Rectal smooth muscle tissue (tissue), 1 donor: ENCODE measurements around the gene PCED1B.
"Not testable (repeated sequence)": the region's sequence is repeated elsewhere in the genome, so short reads cannot be mapped to it uniquely, and the experiment has no call there.

ENCODE experiments used
- H3K27ac ChIP-seq: one replicate; pipeline ENCODE4 v1.7.0; 2013; ENCODE audit warnings: low read depth, low read length, inconsistent platforms
- H3K27me3 ChIP-seq: one replicate; pipeline ENCODE4 v1.7.0; 2013; ENCODE audit warnings: low read length; ENCODE audit not compliant: control insufficient read depth, insufficient read depth
- H3K36me3 ChIP-seq: one replicate; pipeline ENCODE4 v1.7.0; 2013; ENCODE audit warnings: low read length; ENCODE audit not compliant: control insufficient read depth, insufficient read depth
- H3K4me1 ChIP-seq: one replicate; pipeline ENCODE4 v1.7.0; 2013; ENCODE audit warnings: low read length; ENCODE audit not compliant: control insufficient read depth, insufficient read depth
- H3K4me3 ChIP-seq: one replicate; pipeline ENCODE4 v1.7.0; 2013; ENCODE audit warnings: low read length
- H3K9ac ChIP-seq: one replicate; pipeline ENCODE4 v1.7.0; 2013; ENCODE audit warnings: low read length

PCED1B gene

GRCh38 chr12:47193066-47193465, 113.6 kb downstream of the PCED1B start:
- no peak overlapping the region for H3K27ac ChIP-seq
- H3K9ac ChIP-seq = no peak overlapping the region
- peaks cover 3% of the 10 kb centered on the region for H3K4me1 ChIP-seq
- no peak overlapping the region for H3K4me3 ChIP-seq
- H3K27me3 ChIP-seq = no peaks in the 10 kb centered on the region
- H3K36me3 ChIP-seq = no peaks in the 10 kb centered on the region

- H3K36me3 ChIP-seq = no peaks in the 10 kb centered on the region
- no peaks in the 10 kb centered on the region for H3K27me3 ChIP-seq
- H3K9ac ChIP-seq = no peak overlapping the region
- no peak overlapping the region for H3K27ac ChIP-seq
- no peak overlapping the region for H3K4me3 ChIP-seq
- H3K4me1 ChIP-seq = peaks cover 3% of the 10 kb centered on the region
Measured at GRCh38 chr12:47194501-47194900, 115.1 kb downstream of the PCED1B start.

DNA sequence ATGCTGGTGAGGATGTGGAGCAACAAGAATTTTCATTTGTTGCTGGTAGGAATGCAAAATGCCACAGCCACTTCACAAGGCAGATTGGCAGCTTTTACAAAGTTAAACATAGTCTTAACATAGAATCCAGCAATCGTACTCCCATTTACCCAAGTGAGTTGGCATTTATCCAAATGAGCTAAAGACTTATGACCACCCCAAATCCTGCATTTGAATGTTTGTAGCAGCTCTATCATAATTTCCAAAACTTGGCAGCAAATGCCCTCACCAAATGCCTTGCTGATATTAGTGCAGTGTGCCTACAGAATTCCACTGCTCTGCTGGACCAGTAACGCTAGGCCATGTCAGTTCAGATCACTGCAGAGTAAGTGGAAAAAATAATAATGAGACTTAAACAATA, 121.0 kb downstream of the PCED1B start:
- H3K9ac ChIP-seq = no peak overlapping the region
- H3K4me1 ChIP-seq = no peaks in the 10 kb centered on the region
- H3K27me3 ChIP-seq = no peaks in the 10 kb centered on the region
- H3K36me3 ChIP-seq = no peaks in the 10 kb centered on the region
- no peak overlapping the region for H3K4me3 ChIP-seq
- H3K27ac ChIP-seq = no peak overlapping the region

- not testable (repeated sequence) for H3K27me3 ChIP-seq, H3K36me3 ChIP-seq, H3K4me3 ChIP-seq, H3K9ac ChIP-seq, H3K27ac ChIP-seq, H3K4me1 ChIP-seq
Measured at GRCh38 chr12:47201190-47201589, 121.8 kb downstream of the PCED1B start.

- Histone ChIP-seq H3K36me3 (no peaks in the 10 kb centered on the region), H3K27me3 (no peaks in the 10 kb centered on the region), H3K4me3 (no peak overlapping the region), H3K27ac (no peak overlapping the region), H3K4me1 (no peaks in the 10 kb centered on the region), H3K9ac (no peak overlapping the region)
Measured at GRCh38 chr12:47202176-47202575, 122.8 kb downstream of the PCED1B start.

GRCh38 chr12:47205532-47206449, 126.4 kb downstream of the PCED1B start:
- H3K27me3 ChIP-seq = no peaks in the 10 kb centered on the region
- no peak overlapping the region for H3K9ac ChIP-seq
- no peak overlapping the region for H3K4me3 ChIP-seq
- H3K27ac ChIP-seq = no peak overlapping the region
- H3K36me3 ChIP-seq = no peaks in the 10 kb centered on the region
- H3K4me1 ChIP-seq = no peaks in the 10 kb centered on the region

- Histone ChIP-seq H3K36me3 (no peaks in the 10 kb centered on the region), H3K9ac (no peak overlapping the region), H3K4me1 (no peaks in the 10 kb centered on the region), H3K4me3 (no peak overlapping the region), H3K27ac (no peak overlapping the region), H3K27me3 (no peaks in the 10 kb centered on the region)
Measured at GRCh38 chr12:47206450-47207339, 127.3 kb downstream of the PCED1B start.

GRCh38 chr12:47207340-47207717, 127.9 kb downstream of the PCED1B start:
- no peak overlapping the region for H3K4me3 ChIP-seq

GRCh38 chr12:47207829-47208248, 128.4 kb downstream of the PCED1B start:
- H3K27ac ChIP-seq = no peak overlapping the region
- H3K9ac ChIP-seq = no peak overlapping the region
- H3K36me3 ChIP-seq = no peaks in the 10 kb centered on the region
- no peaks in the 10 kb centered on the region for H3K27me3 ChIP-seq
- H3K4me1 ChIP-seq = no peaks in the 10 kb centered on the region
- H3K4me3 ChIP-seq = no peak overlapping the region

More at GRCh38 chr12:47207340-47207717, 127.9 kb downstream of the PCED1B start:
- no peaks in the 10 kb centered on the region for H3K36me3 ChIP-seq
- H3K4me1 ChIP-seq = no peaks in the 10 kb centered on the region
- no peak overlapping the region for H3K9ac ChIP-seq
- H3K27ac ChIP-seq = no peak overlapping the region
- no peaks in the 10 kb centered on the region for H3K27me3 ChIP-seq

- no peak overlapping the region for H3K4me3 ChIP-seq
- no peak overlapping the region for H3K9ac ChIP-seq
- no peaks in the 10 kb centered on the region for H3K4me1 ChIP-seq
Measured at GRCh38 chr12:47209014-47209413, 129.6 kb downstream of the PCED1B start.

DNA sequence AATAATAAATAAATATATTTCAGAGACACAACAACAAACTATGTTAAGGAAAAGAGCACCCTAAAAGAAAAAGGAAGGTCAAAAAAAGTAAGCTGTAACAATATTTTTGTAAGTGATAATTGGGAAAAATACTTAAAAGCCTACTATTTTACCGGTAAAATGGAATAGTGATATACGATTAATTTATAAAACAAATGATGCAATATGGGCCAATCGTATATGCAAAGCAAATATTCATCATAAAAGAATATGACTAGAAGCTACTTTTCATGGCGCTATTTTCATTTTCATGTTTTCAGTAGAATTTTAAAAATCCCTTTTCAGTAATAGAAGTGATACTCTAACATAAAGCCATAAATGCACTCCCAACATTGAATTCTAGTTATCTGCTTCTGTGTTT, 131.4 kb downstream of the PCED1B start:
- H3K27me3 ChIP-seq = no peaks in the 10 kb centered on the region
- no peak overlapping the region for H3K9ac ChIP-seq
- no peaks in the 10 kb centered on the region for H3K4me1 ChIP-seq
- no peak overlapping the region for H3K4me3 ChIP-seq
- H3K36me3 ChIP-seq = no peaks in the 10 kb centered on the region
- H3K27ac ChIP-seq = no peak overlapping the region

More at GRCh38 chr12:47209014-47209413, 129.6 kb downstream of the PCED1B start:
- H3K27me3 ChIP-seq = no peaks in the 10 kb centered on the region
- H3K27ac ChIP-seq = no peak overlapping the region
- no peaks in the 10 kb centered on the region for H3K36me3 ChIP-seq

GRCh38 chr12:47212701-47213039, 133.2 kb downstream of the PCED1B start:
- Histone ChIP-seq H3K27ac (no peak overlapping the region), H3K36me3 (no peaks in the 10 kb centered on the region), H3K4me3 (no peak overlapping the region), H3K27me3 (no peaks in the 10 kb centered on the region), H3K4me1 (no peaks in the 10 kb centered on the region), H3K9ac (no peak overlapping the region)
